GM21423 (cell line): ENCODE measurements around the gene ARID1A.
"Not testable (repeated sequence)": the region's sequence is repeated elsewhere in the genome, so short reads cannot be mapped to it uniquely, and the experiment has no call there.

ENCODE experiments used
- ATAC-seq: cut with Tn5 transposase; IDR thresholded peaks from one replicate; pipeline ENCODE4 v1.9.1; 2021; ENCODE audit warnings: mild to moderate bottlenecking, moderate library complexity; ENCODE audit not compliant: unreplicated experiment

ARID1A gene

DNA sequence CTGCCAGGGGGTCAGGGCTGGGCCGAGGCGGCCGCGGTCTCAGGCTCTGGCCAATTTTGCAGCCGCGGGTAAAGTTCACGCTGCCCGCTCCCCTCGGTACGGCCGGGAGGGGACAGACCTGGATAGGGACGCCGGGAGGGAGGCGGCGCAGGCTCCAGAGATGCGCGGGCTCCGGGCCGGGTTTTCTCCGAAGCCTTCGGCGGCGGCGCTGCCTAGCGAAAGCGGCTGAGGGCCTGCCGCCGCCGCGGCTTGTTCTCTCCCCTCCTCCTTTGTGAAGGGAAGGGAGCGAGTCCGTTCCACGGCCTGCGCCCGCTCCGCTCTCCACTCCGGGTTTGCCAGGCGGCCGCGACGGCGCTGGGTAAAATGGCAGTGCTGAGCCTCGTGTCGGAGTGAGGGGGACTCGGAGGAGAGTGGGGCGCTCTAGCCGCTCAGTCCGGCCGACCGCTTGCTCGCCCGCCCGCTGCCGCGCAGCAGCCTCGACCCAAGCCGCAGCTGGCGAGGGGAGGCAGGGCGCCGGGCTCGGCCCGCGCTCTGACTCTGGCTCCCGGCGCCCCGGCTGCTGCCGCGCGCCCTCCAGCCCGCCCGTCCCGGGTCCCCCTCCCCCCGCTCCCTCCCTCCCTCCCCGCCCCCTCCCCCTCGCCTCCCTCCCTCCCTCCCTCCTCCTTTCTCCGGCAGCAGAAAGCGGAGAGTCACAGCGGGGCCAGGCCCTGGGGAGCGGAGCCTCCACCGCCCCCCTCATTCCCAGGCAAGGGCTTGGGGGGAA is at the start of gene ARID1A:
TSS of gene ARID1A (plus strand) at position 660 of the 763 bp plus-strand sequence. CDS start 389 bp downstream, outside the sequence.
- ATAC-seq, result peak; percentile 40

DNA sequence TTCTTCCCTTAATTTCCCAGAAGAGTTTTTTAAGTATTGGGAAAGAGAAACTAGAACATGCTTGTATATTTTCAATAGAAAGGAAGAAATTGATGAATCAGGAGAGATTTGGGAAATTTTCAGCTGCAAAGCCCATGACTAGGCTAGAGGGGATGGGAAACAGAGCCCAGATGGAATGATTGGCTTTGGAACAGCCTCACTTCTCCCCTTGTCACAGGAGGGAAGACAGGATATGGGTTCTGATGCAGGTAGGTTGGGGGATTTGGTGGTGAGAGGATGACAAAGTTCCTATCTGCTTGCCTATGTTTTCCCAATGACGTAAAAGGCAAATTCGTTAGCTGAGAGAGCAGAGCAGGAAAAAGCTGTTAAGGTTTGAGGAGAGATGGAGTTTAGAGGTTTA is 31.0 kb upstream of the ARID1A start:
- no peak for ATAC-seq

DNA sequence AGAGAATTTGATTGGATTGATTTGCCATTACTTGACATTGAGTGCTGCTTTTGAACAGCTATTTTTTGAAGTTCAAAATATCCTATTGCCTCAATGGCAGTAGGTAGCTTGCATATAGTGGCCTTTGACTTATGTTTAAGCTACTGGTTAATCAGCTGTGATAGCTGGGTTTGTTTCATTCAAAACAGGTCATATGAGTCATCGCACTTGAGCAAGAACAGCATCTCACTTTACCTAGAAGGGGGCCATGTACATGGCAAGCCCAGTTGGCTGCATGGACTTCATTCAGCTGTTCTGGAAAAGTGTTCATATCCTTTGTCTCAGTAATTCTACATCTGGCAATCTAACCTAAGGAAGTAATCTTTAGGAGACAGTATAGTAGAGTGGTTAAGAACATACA is 29.0 kb upstream of the ARID1A start:
- no peak for ATAC-seq

DNA sequence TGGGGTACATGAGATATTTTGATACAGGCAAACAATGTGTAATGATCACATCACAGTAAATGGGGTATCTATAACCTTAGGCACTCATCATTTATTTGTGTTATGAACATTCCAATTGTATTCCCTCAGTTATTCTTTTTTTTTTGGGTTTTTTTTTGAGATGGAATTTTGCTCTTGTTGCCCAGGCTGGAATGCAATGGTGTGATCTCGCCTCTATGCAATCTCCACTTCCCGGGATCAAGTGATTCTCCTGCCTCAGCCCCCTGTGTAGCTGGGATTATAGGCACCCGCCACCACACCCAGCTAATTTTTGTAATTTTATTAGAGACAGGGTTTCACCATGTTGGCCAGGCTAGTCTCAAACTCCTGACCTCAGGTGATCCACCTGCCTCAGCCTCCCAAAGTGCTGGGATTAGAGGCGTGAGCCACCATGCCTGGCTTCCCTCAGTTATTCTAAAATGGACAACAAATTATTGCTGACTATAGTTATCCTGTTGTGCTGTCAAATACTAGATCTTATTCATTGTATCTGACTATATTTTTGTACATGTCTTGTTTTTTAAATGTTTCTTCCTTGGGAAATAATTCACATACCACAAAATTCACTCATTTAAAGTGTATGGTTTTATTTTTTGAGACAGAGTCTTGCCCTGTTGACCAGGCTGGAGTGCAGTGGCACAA is 27.6 kb upstream of the ARID1A start:
- not testable (repeated sequence) for ATAC-seq

DNA sequence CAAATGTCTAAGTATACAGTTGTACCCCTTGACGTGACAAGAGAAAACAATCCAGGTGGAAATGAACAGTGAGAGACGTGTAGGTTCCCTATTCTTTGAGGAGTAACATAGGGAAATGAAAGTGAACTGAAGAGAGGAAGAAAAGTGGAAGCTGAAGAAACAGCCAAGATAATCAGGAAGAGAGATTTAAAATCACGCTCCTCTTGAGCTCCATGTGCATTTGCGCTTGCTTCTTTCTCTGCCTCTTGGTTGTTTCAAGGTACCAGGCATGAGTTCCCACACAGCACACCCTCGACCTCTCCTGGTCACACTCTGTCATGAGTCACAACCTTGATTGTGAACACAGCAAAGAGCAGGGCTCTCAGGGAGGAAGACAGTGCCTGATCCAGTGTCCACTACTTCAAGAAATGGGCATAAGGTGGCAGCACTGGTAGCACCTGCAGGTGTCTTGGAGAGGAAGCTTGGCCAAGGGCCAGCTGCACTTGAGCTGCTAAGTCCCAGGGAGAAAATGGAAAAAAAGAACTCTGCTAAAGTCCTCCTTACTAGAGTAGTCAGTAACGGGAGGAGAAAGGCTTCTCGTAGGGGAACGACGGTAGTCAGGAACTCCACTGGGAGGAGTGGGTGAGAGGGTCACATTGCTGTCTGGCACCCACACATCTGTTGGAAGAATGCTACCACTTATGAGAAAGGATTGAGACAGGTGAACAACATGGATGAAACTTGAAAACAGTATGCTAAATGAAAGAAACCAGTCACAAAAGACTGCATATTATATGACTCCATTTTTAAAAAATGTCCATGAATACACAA is 18.3 kb upstream of the ARID1A start:
- ATAC-seq, result peak; percentile 89

DNA sequence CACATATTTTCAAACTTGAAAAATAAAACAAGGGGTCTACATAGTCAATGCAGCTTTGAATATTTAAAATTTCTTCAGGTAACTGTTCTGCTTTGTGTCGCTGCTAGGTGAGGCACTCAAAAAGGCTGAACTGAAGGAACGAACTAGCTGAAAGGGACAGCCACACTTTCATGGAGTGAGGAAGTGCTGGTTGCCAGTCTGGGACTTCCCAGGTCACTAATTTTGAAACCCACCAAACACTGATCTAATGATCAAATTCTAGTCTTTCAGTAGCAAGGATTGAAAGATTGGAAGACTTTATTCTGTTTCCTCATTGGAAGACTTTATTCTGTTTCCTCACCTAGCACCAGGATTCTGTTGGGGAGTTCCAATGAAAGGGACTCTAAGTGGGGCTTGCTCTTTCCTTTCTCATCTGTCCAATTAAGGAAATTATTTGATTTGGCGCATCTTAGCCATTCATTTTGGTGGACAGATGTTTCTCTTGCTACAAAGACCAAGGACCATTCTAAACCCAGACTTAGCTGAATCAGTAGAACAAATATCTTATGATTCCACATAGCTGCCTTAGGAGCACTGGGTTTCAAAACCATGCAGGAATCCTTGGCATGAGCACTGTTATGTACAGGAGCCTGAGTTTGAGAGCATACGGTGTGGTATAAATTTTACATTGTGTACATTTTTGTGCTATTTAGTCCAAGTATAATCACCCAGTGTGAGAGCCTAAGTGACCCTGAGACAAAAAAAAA is 10.9 kb upstream of the ARID1A start:
- ATAC-seq, result no peak

DNA sequence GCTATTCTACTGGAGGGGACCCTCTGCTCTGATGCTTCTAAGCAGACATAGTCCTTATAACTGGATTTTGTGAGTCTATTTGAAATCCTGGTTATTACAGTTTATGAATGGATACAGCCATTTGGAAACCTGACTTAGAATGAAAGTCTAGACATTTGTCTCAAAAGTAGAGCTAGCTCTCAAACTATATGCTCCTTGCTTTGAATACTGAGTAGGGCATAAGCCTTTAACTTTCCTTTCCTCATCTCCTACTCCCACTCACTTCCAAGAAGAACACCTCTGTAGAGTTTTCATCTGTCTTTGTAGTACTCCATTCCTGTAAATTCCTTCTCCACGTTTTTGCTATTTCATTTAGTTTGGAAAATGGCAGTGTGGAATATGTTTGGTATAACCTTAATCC is 9.0 kb upstream of the ARID1A start:
- ATAC-seq, result no peak

DNA sequence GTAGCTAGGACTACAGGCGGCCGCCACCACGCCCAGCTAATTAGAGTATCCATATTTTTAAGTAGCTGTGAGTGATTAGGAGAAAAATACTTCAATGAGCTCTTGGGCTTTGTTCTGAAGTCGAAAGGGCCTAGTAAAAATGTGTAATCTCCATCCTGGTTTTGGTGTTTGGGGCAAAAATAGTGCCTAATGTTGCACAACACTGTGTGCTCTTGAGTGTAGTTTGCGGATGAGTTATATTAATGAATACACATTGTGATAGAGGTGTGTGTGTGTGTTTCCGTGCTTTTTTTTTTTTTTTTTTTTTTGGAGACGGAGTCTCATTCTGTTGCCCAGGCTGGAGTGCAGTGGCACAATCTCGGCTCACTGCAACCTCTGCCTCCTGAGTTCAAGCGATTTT is 6.3 kb upstream of the ARID1A start:
- ATAC-seq, result no peak

DNA sequence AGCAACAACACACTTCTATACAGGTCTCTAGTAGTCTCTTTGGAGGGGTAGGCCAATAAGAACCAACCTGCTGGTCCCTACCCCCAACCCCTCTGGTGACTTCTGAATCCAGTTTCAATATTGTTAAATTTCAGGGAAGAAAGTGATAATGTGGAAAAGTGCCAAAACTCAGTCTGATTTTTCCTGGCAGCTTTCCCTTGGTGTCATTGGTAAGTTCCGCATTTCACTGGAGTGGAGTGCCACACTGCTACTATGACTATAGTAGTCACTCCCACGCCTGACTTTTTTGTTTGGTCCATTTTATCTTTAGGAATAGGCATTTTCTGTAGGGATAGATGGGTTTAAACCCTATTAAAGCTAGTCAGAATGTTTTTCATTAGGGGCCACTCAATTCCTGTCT is 5.7 kb upstream of the ARID1A start:
- no peak for ATAC-seq

DNA sequence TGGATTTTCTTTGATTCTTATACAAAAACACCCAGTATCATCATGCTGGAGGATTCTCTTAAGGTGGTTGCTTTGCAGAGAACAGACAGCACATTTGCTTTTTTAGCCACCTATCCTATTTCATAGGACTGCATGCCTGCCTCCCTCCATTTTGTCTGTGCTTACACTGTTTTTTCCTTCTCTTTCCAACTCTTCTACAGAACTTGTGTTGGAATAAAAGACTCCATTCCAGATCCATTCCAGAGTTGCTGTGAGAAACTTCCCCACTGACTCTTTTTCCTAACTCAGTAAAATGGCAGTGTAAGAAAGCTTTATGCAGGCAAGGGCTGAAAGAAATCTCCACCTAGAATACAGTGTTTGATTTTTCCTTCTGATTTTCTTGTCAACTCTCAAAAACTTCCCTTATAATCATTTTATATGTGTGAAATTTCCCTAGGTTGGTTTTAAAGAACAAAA is 5.2 kb upstream of the ARID1A start:
- ATAC-seq, result no peak

DNA sequence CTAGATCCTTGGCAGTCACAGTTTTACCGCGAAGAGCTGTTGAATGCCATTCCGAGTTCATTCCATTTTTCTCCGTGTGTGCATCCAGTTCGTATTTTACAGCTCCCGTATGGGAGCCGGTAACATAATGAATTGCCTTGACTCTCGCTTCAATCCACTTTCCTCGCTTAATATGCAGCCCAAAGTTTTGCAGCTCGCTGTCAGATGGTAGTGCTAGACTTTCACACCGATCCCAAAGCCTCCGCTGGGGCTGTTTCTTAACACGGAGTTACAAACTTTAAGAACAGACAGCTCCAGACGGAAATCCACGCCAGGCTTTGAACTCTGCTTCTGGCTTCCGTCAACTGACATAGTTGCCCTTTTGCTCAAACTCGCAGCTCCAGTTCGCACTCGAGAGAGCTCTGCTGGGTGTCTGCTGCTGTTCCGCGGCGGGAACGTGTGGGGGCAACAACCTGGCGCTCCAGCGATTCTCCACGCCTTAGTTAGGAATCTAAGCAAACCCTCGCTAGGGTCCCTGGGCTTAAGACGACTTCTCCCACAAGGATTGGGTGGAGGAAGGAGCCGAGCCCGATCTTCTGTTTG is 3.5 kb upstream of the ARID1A start:
- ATAC-seq, result peak; percentile 32

DNA sequence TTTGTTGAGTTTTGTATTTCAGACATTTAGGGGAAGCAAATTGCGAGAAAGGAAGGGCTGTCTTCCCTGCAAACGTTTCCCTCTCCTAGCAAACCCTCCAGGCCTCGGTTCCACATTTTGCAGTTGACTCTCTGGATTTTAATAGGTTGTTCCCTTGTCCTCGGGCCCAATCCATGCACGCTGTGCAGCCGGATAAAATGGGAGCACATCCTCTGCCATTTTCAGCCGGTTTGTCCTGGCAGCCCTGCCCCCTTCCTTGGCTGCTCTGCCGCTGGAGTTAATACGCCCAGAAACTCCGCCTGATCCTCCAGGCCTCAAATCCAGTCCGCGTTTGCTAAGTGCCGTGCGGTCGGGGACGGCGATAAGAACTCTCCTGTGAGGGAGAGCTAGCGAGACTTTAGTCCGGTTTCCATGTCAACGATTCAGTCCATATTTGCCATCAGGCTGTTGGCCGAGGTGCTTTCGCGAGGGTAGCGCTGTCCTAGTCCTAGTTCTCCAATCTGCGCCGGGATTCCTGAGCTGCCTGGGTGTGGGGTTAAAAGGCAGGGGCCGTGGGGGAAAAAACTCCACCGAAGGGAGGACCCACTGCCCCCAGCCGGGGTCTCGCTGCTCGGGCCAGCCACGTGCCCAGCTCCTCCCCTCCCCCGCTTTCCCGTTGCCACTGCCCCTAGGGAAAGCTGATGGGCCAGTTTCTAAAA is 2.9 kb upstream of the ARID1A start:
- ATAC-seq, result peak; percentile 39

DNA sequence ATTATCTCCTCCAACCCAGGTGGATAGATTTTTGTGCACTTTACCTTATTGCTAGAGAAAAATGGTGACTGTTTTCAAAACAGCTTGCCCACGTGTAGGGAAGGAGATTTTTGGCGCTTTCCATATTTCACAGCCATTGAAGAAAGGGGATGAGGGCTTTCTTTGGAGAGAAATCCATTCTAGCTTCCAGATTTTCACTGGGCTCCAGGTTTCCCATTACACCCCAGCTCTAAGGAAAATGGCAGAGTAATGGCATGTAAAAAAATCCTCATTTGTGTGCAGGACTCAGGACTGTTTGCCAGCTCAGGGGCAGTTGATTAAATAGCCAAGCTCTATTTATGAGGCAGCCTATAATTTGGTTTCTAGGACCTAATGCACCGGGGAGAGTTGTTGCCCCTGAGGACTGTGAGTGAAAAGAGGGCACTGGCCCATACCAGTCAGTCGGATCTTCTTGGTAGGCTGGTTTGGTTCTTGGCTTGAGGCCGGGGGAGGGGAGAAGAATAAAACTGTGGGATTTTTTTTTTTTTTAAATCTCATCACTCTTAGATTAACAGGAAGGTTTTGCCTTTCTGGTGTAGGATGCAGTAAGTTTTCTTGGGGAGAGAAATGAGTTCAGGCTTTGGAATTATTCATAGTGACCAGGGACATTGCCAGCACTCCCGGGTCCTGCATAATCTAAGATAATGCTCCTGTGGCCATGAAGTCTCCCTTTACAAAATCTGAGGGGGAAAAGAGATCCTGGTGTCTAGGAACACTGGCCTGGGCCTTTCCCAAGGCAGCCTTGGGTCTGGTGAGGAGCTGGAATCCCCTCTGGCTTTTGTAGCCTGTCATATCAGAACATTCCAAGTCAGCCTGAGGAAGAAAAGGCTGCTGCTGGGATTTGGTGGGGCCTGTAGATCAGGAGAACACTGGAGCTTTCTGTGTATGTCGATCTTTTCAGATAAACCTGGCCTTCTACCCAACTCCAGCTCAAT is 1.9 kb upstream of the ARID1A start:
- ATAC-seq, result no peak

DNA sequence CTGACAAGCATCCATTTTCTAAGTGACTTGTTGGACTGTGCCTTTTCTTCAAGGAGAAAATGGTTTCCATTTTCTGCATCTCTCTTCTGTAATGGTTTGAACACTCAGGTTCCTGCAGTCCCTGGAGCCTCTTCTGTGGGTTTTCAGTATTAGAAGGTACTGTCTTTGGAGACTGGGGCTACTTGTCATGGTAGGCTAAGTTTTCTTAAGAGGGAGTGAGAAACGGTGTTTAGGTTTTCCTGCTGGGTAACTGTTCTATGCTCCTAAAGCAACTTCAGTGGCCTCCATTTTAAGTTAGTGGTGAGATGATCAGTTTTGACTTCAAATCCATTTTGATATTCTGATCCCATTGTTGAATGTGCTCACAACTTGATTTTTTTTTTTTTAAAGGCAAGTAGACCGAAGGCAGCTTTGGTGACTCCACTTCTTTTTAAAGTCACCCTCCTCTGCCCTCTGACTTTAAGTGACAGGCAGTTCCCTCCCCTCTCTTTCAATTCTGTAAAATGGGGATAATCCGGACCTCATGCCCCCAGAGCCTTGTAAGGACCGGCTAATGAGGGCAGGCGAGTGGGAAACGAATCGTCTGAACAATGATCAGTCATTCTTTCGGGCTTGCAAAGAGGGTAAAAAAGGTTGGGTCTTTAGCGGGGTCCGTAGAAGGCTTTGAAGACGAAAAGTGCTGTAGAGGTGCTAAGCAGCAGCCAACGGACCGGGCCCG is 1.0 kb upstream of the ARID1A start:
- no peak for ATAC-seq

DNA sequence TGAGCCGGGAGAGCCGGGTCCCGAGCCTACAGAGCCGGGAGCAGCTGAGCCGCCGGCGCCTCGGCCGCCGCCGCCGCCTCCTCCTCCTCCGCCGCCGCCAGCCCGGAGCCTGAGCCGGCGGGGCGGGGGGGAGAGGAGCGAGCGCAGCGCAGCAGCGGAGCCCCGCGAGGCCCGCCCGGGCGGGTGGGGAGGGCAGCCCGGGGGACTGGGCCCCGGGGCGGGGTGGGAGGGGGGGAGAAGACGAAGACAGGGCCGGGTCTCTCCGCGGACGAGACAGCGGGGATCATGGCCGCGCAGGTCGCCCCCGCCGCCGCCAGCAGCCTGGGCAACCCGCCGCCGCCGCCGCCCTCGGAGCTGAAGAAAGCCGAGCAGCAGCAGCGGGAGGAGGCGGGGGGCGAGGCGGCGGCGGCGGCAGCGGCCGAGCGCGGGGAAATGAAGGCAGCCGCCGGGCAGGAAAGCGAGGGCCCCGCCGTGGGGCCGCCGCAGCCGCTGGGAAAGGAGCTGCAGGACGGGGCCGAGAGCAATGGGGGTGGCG is 371 bp downstream of the ARID1A start:
- no peak for ATAC-seq

DNA sequence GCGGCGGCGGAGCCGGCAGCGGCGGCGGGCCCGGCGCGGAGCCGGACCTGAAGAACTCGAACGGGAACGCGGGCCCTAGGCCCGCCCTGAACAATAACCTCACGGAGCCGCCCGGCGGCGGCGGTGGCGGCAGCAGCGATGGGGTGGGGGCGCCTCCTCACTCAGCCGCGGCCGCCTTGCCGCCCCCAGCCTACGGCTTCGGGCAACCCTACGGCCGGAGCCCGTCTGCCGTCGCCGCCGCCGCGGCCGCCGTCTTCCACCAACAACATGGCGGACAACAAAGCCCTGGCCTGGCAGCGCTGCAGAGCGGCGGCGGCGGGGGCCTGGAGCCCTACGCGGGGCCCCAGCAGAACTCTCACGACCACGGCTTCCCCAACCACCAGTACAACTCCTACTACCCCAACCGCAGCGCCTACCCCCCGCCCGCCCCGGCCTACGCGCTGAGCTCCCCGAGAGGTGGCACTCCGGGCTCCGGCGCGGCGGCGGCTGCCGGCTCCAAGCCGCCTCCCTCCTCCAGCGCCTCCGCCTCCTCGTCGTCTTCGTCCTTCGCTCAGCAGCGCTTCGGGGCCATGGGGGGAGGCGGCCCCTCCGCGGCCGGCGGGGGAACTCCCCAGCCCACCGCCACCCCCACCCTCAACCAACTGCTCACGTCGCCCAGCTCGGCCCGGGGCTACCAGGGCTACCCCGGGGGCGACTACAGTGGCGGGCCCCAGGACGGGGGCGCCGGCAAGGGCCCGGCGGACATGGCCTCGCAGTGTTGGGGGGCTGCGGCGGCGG is 1.0 kb downstream of the ARID1A start:
- ATAC-seq, result no peak

DNA sequence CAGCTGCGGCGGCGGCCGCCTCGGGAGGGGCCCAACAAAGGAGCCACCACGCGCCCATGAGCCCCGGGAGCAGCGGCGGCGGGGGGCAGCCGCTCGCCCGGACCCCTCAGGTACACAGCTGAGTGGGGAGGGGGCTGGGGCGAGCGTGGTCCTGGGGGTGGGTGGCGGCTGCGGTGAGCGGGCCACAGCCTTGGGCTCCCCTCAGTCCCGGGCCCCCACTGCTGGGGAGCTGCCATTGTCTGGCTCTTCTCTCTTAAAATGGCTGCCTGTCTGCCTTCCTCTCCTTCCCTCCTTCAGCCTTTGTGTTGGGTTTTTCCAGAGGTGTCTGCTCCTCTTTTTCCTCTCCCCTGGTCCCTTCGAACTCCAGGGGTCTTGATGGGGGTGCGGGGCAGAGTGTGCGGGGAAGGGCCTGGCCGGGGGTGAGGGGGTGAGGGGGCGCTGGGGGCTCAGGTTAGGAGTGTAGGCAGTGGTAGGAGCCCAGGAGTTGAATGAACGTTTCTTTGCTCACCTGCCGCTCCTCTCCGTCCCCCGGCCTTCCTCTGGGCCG is 1.7 kb downstream of the ARID1A start:
- no peak for ATAC-seq
